NT2/D1 (cell line): ENCODE results near the gene CLCNKB.

Source experiments
- DNase-seq: peaks from one replicate; pipeline ENCODE4 v3.0.0-alpha.2; 2011; ENCODE audit warnings: low read depth, low spot score
- H3K27me3 ChIP-seq: 2 replicates; pipeline ENCODE4 v1.6.0; 2011; ENCODE audit warnings: mild to moderate bottlenecking; ENCODE audit not compliant: insufficient read length, insufficient read depth
- H3K36me3 ChIP-seq: 2 replicates; pipeline ENCODE4 v1.6.1; 2011; ENCODE audit warnings: mild to moderate bottlenecking, low read length, mixed read lengths; ENCODE audit not compliant: insufficient read depth, insufficient read length
- H3K4me1 ChIP-seq: 2 replicates; pipeline ENCODE4 v1.5.1; 2011; ENCODE audit not compliant: insufficient read depth, insufficient read length
- H3K4me3 ChIP-seq: 2 replicates; pipeline ENCODE4 v1.5.1; 2011; ENCODE audit warnings: low read depth; ENCODE audit not compliant: insufficient read length
- H3K9ac ChIP-seq: 2 replicates; pipeline ENCODE4 v1.6.0; 2011; ENCODE audit warnings: low read depth; ENCODE audit not compliant: insufficient read length
- H3K9me3 ChIP-seq: 2 replicates; pipeline ENCODE4 v1.5.1; 2011; ENCODE audit warnings: mild to moderate bottlenecking, low read length; ENCODE audit not compliant: insufficient read depth
- SUZ12 ChIP-seq: IDR thresholded peaks from 2 replicates; pipeline ENCODE4 v1.6.1; 2011; ENCODE audit not compliant: insufficient read length, insufficient read depth; ENCODE audit errors: extremely low read depth
- YY1 ChIP-seq: IDR thresholded peaks from 2 replicates; pipeline ENCODE4 v1.6.1; 2011; ENCODE audit not compliant: insufficient read length, insufficient read depth
- ZNF274 ChIP-seq: IDR thresholded peaks from 2 replicates; pipeline ENCODE4 v1.6.1; 2011; ENCODE audit warnings: mild to moderate bottlenecking, low read depth, low read length

The CLCNKB gene

GRCh38 chr1:16005597-16005996 lies 38.0 kb upstream of the CLCNKB start:
- H3K9me3 ChIP-seq = no peaks in the 10 kb centered on the region
- no peaks in the 10 kb centered on the region for H3K27me3 ChIP-seq
- H3K4me1 ChIP-seq = peaks cover 2% of the 10 kb centered on the region
- DNase-seq = no peak
- no peak overlapping the region for H3K9ac ChIP-seq
- no peak overlapping the region for H3K4me3 ChIP-seq
- no peaks in the 10 kb centered on the region for H3K36me3 ChIP-seq
- TF ChIP-seq ZNF274 = no peak
- TF ChIP-seq SUZ12 = no peak
- TF ChIP-seq YY1 = no peak

- H3K27me3 ChIP-seq = no peaks in the 10 kb centered on the region
- no peaks in the 10 kb centered on the region for H3K9me3 ChIP-seq
- no peak overlapping the region for H3K4me3 ChIP-seq
- peaks cover 2% of the 10 kb centered on the region for H3K4me1 ChIP-seq
- H3K36me3 ChIP-seq = no peaks in the 10 kb centered on the region
- no peak overlapping the region for H3K9ac ChIP-seq
- TF ChIP-seq YY1 (no peak), SUZ12 (no peak), ZNF274 (no peak)
- no peak for DNase-seq
Observed at GRCh38 chr1:16006010-16006409, 37.6 kb upstream of the CLCNKB start.

GRCh38 chr1:16006552-16007485 lies 36.8 kb upstream of the CLCNKB start:
- Histone ChIP-seq H3K4me3 (no peak overlapping the region), H3K9ac (no peak overlapping the region), H3K9me3 (no peaks in the 10 kb centered on the region), H3K27me3 (no peaks in the 10 kb centered on the region), H3K36me3 (no peaks in the 10 kb centered on the region), H3K4me1 (peaks cover 2% of the 10 kb centered on the region)
- no peak for DNase-seq
- no peak for TF ChIP-seq YY1
- no peak for TF ChIP-seq ZNF274

- H3K4me1 ChIP-seq = peaks cover 10% of the 10 kb centered on the region
- TF ChIP-seq YY1 = no peak
- no peak for TF ChIP-seq ZNF274
- no peak for TF ChIP-seq SUZ12
Observed at GRCh38 chr1:16007671-16008341, 35.8 kb upstream of the CLCNKB start.

GRCh38 chr1:16009030-16009460 lies 34.5 kb upstream of the CLCNKB start:
- Histone ChIP-seq H3K9me3 (no peaks in the 10 kb centered on the region), H3K9ac (no peak overlapping the region), H3K4me3 (no peak overlapping the region), H3K36me3 (no peaks in the 10 kb centered on the region), H3K4me1 (peaks cover 10% of the 10 kb centered on the region), H3K27me3 (no peaks in the 10 kb centered on the region)
- DNase-seq = peak; percentile 66
- TF ChIP-seq SUZ12 (no peak), YY1 (no peak), ZNF274 (no peak)

More at GRCh38 chr1:16007671-16008341, 35.8 kb upstream of the CLCNKB start:
- H3K9me3 ChIP-seq = no peaks in the 10 kb centered on the region
- no peak overlapping the region for H3K4me3 ChIP-seq
- H3K27me3 ChIP-seq = no peaks in the 10 kb centered on the region
- no peak for DNase-seq
- H3K36me3 ChIP-seq = no peaks in the 10 kb centered on the region
- H3K9ac ChIP-seq = no peak overlapping the region

GRCh38 chr1:16009678-16010077 lies 33.9 kb upstream of the CLCNKB start:
- Histone ChIP-seq H3K27me3 (no peaks in the 10 kb centered on the region), H3K4me1 (peaks cover 14% of the 10 kb centered on the region), H3K9ac (no peak overlapping the region), H3K4me3 (no peak overlapping the region), H3K9me3 (no peaks in the 10 kb centered on the region), H3K36me3 (no peaks in the 10 kb centered on the region)
- DNase-seq = no peak
- TF ChIP-seq SUZ12 (no peak), ZNF274 (no peak), YY1 (no peak)

- H3K4me1 ChIP-seq = peaks cover 15% of the 10 kb centered on the region
Observed at GRCh38 chr1:16010837-16011236, 32.7 kb upstream of the CLCNKB start.

More at GRCh38 chr1:16010837-16011236, 32.7 kb upstream of the CLCNKB start:
- Histone ChIP-seq H3K9ac (no peak overlapping the region), H3K4me3 (no peak overlapping the region), H3K27me3 (no peaks in the 10 kb centered on the region), H3K9me3 (no peaks in the 10 kb centered on the region), H3K36me3 (no peaks in the 10 kb centered on the region)
- DNase-seq = no peak
- no peak for TF ChIP-seq ZNF274
- TF ChIP-seq YY1 = no peak
- no peak for TF ChIP-seq SUZ12
